HG03565 (cell line): ENCODE data around the gene P4HA2.

Source experiments
- ATAC-seq: cut with Tn5 transposase; IDR thresholded peaks from one replicate; pipeline ENCODE4 v1.9.1; 2021; ENCODE audit warnings: mild to moderate bottlenecking, moderate library complexity; ENCODE audit not compliant: unreplicated experiment

The P4HA2 gene

DNA sequence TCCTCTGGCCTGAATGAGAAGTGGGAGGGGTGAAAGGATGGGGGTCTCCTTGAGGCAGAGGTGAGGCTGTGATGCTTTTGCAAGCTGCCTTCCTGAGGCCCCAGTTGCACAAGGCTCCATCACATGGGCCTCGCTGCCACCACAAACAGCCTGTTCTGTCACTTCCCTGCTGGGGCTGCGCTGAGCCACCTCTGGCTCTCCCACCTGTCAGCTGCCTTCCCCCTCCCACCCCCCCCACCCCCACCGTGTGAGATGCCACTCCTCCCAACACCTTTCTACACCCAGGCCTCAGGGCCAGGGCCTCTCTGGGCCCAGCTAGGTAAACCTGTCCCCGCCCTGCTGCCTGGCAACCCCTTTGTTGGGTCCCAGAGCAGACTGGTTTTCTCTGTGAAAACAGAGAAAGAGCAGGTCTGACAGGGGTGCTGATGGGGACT is 25.4 kb upstream of the P4HA2 start:
- no peak for ATAC-seq

DNA sequence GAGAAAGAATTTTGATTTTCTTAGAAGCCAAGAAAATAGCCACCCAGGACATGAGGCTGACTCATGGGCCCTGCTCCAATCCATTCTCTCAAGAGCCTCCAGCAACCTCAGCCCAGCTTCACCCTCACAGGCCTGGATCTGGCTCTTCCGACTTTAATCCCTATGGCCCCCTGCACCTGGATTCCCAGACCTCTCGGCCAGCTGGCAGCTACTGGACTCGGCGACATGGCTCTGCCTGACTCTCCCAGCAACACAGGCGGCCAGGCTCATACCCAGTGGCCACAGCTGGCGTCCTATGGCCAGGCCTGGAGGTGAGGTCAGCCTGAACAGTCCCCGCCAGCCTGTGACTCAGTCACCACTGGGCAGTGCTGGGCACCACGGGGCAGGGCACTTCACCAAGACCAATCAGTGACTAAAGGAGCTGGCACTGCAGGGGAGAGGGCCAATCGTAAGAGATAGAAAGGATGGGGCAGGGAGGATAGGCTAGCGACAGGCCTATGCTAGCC is 23.6 kb upstream of the P4HA2 start:
- ATAC-seq, result no peak

DNA sequence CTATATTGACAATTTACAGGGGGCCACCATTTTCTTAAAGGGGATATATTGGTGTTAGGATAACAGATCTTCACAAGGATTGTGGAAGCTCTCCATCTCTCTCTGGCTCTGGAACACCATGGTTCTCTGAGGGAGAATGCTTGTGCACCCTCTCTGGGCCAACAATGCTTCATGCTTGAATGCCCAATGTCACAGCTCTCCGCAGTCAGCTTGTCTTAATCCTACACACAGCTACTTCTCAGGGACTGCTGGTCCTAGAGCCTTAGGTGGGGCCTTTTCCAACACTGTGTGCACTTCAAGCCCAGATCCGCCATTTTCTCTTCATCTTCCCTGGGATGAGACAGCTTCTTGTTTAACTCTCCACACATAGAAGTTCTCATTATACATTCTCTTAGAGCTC is 22.9 kb upstream of the P4HA2 start:
- no peak for ATAC-seq

DNA sequence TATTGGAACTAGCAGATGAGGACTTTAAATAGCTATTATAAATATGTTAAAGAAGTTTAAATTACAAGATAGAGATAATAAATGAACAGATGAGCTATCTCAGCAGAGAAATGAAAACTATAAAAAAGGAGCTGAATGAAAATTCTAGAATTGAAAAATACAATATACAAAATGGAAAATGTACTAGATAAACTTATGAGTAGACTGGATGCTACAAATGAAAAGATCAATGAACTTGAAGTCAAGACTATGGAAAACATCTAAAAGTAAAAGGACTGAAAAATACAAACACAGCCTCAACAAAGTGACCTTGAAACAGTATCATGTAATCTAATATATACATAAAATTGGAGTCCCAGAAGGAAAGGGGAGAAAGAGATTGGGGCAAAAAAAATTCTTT is 19.2 kb upstream of the P4HA2 start:
- ATAC-seq, result no peak

GRCh38 chr5:132245593-132245992 is 17.9 kb upstream of the P4HA2 start:
- ATAC-seq, result no peak

GRCh38 chr5:132243366-132243977 is 15.8 kb upstream of the P4HA2 start:
- no peak for ATAC-seq

GRCh38 chr5:132239776-132240175 is 12.1 kb upstream of the P4HA2 start:
- no peak for ATAC-seq

GRCh38 chr5:132238901-132239500 is 11.3 kb upstream of the P4HA2 start:
- no peak for ATAC-seq

- ATAC-seq, result peak; percentile 46
Observed at GRCh38 chr5:132238169-132238744, 10.6 kb upstream of the P4HA2 start.

- no peak for ATAC-seq
Observed at GRCh38 chr5:132237670-132238069, 10.0 kb upstream of the P4HA2 start.

GRCh38 chr5:132237141-132237540 is 9.5 kb upstream of the P4HA2 start:
- no peak for ATAC-seq

DNA sequence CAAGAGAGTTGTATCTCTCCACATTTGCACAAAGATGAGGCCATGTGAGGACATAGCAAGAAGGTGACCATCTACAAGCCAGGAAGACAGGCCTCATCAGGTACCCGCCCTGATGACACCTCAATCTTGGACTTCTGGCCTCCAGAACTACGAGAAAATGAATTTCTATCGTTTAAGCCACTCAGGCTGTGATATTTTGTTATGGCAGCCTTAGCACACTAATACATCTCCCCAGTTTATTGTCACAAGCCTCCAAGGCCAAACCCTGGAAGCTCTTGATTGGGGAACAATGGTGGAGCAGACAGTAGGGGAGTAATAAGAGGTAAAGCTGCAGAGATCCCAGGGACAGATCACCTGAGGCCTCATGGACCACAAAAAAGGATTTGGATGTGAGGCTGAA is 7.7 kb upstream of the P4HA2 start:
- no peak for ATAC-seq

- ATAC-seq, result no peak
Observed at GRCh38 chr5:132234684-132235062, 7.0 kb upstream of the P4HA2 start.

GRCh38 chr5:132233811-132234683 is 6.4 kb upstream of the P4HA2 start:
- no peak for ATAC-seq

- ATAC-seq, result no peak
Observed at GRCh38 chr5:132233081-132233480, 5.4 kb upstream of the P4HA2 start.

DNA sequence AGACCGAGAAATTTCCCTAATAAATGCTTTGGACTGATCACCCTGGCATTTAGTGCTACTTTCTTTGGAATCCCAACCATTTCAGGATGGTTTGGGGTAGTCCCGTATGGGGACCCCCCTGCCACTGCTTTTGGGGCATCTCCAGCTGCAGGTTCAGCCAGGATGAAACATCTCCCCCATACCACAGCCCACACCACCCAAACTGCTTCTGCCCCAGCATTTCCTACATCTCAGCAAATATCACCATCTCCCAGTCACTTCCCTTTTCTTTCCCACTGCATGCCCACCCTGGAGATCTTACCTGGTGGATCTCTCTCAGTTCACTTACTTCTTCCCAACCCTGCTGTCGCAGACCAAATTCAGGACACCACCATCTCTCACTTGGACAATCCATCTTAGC is 4.8 kb upstream of the P4HA2 start:
- ATAC-seq, result no peak

- ATAC-seq, result no peak
Observed at GRCh38 chr5:132230871-132231270, 3.2 kb upstream of the P4HA2 start.

GRCh38 chr5:132229236-132229635 is 1.6 kb upstream of the P4HA2 start:
- no peak for ATAC-seq

- ATAC-seq, result no peak
Observed at GRCh38 chr5:132228241-132229035, 785 bp upstream of the P4HA2 start.

DNA sequence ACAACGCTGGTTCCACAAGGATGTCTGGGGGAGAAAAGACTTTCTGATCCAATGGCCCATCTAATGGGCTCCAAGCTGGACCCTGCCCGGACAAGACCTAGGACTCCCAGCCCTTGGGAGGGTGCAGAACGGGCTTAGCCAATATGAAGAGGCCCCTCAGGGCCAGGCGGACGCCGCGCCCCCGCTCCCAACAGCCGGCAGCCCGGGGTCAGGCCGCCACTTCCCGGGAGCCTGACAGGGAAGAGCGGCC is 493 bp downstream of the P4HA2 start:
- no peak for ATAC-seq
